Cerebellar cortex (tissue), 1 donor: ENCODE results near the gene RPS6KA5.
"Not testable (repeated sequence)": the region's sequence is repeated elsewhere in the genome, so short reads cannot be mapped to it uniquely, and the experiment has no call there.

Experiments used
- DNase-seq: peaks from one replicate; pipeline ENCODE4 v3.0.0-alpha.2; 2015; ENCODE audit warnings: low spot score

The RPS6KA5 gene

DNA sequence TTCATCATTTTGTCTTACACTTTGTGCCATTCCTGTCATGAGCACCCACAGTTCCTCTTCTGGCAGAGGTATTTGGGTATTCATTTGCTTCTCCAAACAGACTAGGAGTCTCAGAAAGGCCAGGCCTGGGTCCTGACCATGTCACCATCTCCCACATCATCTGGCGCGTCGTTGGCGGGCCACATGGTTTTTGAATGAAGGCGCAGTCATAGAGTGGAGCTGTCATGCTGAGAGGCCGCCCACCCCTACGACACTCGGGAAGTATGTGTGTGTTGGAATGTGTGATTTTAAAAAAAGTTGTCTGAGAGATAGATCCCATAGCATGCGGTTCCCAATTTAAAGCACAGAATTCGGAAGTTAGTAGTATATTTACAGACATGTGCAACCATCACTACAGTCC lies 228.6 kb downstream of the RPS6KA5 start:
- no peak for DNase-seq

DNA sequence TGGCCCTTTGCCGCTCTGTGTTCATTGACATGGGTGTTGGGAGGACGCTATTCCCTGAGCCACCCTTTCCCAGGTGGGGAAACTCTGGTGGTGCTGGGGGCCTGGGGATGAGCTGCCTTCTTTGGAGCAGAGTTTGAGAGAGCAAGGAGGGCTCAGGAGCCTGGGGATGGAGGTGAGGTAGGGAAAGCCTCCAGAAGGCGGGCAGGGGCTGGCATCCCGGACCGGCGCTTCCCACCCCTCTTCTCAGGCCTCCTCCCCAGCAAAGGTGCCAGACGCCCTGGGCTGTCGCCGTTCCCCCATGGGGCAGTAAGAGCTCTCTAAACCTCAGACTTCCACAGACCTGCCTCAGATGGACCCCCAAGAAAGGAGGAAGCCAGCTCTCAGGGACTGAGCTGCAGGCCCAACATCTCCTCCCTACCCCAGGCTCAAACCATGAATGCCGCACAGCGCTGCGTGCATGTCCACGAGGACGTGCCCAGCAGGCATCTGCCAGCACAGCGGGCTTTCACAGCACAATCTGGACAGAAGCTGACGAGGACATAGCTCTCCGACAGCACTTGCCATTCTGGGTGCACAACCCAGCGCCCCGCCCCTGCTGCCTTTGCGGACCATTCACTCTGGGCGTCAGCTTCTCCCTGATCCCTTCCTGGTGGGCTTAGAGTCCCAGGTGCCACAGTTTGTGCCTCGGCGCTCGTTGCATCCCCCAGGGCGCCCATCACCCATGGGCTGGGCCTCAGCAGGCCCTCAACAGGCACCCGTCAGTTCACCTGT lies 229.3 kb downstream of the RPS6KA5 start:
- no peak for DNase-seq

DNA sequence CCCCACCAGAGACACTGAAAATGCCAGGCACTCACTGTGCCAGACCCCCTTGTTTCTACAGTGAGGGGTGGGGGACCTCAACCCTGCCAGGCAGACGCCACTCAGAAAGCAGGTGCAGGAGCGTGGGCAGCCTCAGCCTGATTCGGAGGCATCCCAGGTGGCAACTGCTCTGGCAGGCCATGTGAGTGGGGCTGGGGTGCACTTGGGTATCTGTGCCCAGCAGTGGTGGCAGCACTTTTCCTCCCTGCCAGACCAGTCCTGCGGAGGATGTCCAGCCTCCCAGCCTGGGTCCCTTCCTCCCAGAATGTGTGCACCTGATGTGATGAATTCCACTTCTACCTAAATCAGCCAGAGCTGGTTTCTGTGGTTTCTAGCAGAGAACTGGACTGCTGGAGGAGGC lies 230.8 kb downstream of the RPS6KA5 start:
- no peak for DNase-seq

DNA sequence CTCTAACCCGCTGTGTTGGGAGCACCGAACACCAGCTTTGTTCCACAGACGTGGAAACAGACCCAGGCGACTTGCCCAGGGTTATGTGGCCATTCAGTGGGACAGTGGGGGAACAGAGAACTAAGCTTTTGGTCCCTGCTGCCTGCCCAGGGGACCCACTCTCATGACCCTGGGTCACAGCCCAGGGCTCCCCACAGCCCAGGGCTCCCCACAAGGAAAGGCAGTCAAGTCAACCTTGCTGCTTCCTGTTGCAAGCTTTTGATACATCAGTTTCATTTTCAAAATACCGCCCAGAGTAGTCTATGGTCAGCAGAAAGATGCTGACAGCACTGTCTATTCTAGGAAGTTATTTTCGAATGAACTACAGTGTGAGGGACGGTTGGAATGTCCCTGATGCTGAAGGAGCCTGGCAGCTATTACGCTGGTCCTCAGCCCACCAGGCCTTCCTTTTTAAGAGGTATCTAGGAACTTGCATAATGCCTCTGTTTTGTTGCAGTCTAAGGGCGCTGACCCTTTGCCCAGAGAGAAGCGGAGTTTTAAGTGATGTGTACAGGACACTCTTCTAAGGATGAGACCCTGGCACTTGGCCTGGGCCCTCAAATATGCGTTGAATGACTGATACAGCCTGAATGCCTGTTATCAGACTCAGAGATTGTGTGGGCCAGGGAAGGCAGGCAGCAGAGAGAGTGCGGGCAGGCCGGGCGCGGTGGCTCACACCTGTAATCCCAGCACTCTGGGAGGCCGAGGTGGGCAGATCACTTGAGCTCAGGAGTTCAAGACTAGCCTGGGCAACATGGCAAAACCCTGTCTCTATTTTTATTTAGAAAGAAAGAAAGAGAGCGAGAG lies 231.6 kb downstream of the RPS6KA5 start:
- no peak for DNase-seq

DNA sequence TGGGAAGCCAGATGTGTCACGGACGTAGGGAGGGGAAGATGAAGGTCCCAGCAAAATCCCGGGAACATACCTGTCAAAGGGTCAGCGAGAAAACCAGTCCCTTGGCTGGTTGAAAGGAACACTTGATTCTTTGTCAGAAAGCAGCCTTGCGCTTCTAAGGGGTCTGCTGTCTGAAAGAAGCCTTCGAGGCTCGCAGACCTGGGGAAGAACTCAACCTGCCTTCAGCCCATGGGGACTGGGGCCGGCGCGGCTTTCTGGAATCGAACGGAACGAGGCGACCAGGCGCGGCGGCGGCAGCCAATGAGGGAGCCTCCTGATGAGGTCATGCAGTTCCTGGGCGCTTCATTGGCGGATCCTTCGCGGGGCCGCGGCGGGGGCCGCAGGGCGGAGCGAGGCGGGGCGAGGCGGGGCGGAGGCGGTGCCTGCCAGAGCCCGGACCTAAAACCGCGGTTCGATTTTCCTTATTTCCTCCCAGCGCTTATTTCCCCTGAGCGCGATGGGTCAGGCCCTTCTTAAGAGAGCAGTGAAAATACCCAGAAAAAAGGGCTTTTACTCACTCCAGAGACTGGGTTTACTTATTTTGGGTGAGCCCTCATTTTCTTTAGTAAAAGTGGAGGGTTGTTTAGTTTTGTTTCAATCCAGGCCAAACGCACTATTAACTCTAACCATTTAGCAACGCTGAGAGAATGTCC lies 232.4 kb downstream of the RPS6KA5 start:
- peak; percentile 95 for DNase-seq

DNA sequence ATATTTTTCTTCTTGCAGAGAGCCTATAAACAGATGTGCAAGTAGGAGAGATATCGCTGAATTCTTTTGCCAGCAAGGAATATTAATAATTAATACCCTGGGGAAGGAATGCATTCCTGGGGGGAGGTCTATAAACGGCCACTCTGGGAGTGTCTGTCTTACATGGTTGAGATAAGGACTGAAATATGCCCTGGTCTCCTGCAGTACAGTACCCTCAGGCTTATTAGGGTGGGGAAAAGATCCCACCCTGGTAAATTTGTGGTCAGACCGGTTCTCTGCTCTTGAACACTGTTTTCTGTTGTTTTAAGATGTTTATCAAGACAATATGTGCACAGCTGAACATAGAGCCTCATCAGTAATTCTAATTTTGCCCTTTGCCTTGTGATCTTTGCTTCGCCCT lies 236.9 kb downstream of the RPS6KA5 start:
- DNase-seq: not testable (repeated sequence)

DNA sequence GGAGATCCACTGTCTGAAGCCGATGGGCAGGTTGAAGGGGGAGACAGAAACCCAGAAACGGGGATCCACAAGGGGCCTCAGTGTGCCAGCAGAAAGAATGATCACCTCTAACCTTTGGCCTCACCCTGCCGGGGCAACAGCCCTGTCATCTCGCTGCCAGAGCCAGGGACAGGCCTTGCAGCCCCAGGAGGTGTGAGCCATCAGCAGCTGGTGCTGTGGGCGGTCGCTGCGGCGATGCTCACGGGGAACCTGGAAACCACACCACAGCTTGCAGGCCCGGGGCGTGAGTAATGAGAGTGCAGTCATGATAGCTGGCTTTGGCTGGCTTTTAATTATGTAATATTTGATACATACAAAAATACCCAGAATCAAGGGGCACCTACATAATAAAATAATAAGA lies 239.5 kb downstream of the RPS6KA5 start:
- no peak for DNase-seq

DNA sequence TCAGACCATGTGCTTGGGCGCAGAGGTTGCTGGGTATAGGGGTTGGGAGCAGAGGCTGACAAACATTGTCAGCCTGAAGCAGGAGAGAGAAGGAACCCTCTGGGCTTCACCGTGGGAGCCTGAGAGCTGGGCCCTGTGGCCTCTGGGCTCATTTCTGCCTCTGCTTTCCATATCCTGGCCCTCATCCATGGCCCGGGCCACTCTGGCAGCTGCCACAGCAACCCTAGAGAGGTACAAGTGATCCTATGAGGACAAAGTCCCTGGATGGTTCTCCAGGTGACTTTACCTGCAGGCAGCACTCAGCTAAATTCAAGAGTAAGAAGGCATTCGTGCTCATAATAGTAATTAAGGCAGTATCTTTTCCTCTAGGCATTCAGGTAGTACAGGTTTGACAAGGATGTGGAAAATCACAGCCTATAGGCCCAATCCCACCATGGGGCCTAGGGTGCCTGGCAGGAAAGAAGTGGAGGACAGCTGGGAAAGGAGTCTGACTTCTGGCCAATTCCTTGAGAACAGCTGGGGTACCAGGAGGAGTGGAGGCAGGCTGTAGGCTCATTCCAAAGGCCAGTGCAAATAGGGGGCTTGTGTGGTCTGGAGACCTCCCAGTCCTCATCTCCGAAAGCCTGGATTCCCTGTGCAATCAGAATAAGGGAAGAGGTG lies 240.6 kb downstream of the RPS6KA5 start:
- no peak for DNase-seq

DNA sequence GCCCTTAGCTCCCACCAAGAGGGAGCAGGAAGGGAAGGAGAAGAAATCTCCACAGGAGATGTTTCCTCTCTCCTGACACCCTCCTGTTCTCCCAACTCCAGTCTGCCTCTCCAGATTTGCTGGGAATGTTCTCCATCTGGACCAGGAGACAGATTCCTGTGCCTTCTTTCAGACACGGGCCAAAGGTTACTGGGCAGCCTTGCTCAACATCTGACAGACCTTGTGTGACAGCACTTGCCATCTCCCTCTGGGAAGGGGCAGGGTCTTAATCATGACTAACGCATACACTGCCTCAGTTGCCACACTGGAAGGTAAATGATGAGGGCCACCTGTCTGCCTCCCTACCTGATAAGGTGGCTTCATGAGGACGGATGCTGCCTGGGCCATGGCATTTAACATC lies 241.7 kb downstream of the RPS6KA5 start:
- no peak for DNase-seq

DNA sequence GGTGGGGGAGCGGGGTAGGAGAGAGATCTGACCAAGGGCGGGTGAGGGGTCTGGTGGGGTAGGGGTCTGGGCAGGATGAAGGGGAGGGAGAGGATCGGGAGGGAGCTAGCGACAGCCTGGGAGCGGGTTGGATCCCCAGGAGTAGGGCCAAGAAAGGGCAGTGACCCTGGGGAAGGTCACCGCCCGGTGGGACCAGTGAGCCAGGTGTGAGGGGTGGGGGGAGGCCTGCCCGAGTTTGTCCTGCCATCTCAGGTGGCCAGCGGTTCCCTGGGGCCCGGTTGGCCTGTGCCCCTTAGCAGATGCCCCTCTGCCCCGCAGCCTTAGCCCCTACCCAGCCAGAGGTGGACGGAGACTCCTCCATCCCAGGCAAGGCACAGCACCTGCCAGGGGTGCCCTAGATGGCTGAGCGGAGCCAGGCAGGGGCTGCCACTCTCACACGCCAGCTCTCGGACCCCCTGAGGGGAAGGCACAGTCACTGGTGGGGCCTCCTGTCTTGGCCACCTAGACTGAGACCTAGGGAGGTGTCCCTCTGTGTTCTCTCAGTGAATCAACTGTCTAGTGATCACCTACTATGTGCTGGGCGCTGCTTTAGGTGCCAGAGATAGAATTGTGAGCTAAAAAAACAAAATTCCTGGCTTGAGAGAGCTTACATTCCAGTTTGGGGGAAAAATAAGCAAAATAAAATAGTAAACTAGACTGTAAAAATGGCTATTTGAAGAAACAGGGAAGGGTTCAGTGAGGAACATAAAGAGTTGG lies 243.6 kb downstream of the RPS6KA5 start:
- DNase-seq: no peak

DNA sequence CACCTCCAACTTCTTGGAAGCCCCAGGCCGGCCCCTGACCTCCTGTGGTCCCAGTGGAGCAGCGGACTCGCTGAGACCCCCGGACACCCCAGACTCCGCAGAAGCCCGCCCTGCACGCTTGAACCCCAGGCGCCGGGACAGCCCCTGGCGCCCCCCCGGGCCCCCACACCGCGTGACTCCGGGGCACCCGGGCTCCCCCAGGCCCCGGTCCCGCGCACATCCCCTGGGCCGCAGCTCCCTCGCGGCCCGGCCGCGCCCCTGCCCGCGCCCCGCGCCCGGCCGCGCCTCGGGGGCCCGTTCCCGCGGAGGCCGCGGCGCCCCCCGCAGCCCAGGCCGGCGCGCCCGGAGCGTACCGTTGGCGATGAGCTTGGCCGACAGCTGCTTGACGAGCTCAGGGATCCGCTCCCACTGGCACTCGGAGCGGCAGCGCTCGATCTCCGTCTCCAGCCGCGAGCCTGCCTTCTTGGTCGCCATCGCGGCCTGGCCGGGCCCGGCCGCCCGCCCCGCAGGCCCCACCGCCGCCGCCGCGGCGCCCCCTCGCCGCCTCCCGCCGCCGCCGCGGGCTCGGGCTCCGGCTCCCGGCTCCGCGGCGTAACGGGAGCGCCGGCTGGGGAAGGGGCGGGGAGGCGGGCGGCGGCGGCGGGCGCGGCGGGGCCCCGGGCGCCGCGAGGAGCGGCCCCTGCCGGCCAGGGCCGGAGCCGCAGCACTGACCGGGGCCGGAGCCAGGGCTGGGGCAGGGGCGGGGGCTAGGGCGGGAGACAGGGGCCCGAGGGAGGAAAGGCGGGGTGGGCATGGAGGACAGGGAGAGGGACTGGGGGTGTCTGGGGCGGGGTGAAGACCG lies 244.4 kb downstream of the RPS6KA5 start, which contains the start of gene TTC7B:
TSS of gene TTC7B (minus strand) at position 609 of the 841 bp plus-strand sequence. CDS start at position 474, 135 bp downstream.
- no peak for DNase-seq

DNA sequence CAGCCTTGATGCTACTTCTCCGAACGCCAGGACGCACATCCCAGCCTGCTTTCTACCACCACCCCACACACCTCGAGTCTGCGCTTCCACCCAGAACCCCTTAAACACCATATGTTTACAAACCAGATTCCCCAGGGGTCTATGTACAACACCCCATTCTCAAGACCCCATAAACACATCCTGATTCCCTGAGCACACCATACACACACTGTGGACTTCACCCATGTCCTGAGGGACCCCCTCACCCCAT lies 244.9 kb downstream of the RPS6KA5 start:
- no peak for DNase-seq

DNA sequence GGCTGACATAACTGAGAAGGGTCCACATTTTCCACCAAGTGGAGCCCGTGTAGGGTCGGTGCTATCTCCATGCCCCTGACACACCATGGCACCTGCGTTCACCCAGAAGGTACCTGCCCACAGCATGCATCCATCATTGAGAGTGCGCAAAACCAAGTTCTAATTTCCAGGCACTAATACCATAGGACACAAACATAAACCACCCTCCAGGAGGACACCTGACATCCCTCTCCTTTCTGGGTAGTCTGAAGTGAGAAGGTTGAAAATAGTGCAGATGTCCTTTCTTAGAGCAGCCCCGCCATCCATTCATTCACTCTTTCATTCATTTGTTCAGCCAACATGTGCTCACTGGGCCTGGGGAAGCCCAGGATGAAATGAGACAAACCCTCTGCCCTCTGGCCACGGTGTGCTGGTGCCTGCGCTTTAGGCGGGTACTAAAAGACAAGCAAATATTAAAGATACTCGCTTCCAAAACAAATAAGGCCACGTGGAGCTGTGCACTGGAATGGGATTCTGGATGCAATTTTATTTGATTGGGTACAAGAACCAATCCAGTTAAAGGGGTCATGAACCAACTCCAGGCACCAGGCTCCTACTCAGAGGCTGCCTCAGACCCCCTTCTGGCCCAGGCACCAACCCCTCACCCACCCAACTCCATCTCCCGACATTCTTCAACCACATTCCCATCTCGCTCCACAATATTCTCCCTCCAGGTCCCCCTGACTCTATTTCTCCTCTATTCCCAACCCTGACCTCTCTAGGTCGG lies 245.5 kb downstream of the RPS6KA5 start:
- no peak for DNase-seq

DNA sequence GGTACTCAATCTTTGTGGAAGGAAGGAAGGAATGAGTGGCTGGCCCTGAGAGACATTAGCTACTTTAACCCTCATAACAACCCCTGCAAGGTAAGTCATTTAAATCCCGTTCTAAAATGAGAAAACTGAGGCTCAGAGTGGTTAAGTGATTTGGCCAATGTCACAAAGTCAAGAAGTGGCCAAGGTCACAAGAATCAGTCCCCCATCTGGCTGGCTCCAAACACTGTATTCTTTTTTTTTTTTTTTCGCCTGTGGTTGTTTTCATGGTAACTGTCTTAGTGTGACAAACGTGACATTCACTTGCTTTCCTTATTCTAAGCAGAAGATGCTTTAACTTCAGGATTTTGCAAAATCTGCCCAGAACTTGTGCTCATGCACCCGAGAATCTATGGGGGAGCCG lies 247.0 kb downstream of the RPS6KA5 start:
- no peak for DNase-seq

DNA sequence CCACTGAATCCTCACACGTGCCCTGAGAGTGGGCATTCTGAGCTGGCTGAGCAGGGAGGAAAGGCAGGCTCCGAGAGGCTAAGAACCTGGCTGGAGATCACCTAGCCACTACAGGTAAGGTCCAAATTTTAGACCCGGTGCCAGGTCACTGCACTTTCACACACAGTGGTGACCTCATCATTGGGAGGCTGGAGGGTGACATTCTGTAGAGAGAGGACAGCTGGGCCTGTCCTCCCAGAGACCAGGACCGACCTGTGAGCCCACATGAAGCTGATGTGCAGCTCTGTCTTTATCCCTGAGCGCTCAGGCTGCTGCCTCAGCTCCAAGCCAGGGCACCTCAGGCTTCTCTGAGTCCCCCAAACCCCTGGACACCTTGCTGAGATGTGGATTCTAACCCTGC lies 248.3 kb downstream of the RPS6KA5 start:
- no peak for DNase-seq

DNA sequence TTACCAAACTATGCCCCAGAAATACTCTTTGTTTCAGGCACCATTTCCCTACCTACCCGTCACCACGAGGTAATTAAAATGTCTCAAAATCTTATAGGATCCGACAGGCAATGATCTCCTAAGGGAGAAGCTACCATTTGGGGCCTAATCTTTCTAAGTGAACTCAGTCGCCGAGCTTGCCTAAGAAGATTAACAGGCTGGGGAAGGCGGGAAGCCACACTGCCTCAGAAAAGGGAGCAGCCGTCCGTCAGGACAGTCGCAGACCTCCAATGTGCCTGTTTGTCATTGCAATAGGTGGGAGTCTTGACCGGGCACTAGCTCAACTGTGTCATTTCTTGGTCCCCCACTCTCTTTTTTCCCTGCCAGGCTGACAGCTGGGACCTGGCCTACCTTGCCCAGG lies 248.8 kb downstream of the RPS6KA5 start:
- DNase-seq: no peak

DNA sequence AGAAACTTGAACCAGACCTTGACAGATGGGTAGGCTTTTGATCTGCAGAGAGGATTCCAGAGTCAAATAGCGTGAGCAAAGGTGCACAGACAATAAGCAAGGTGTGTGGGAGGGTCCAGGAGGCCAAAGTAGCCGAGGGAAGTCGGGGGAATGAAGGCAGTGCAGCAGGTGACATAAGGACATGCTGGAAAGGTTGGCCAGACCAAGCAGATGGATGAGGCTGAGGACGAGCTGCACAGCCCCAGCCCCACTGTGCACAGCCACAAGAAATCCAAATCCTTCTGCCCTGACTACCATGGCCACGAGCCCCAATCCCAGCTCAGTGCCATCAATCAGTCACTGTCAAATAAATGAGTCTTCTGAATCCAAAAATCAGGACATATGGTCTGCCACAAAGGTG lies 249.6 kb downstream of the RPS6KA5 start:
- peak; percentile 69 for DNase-seq

DNA sequence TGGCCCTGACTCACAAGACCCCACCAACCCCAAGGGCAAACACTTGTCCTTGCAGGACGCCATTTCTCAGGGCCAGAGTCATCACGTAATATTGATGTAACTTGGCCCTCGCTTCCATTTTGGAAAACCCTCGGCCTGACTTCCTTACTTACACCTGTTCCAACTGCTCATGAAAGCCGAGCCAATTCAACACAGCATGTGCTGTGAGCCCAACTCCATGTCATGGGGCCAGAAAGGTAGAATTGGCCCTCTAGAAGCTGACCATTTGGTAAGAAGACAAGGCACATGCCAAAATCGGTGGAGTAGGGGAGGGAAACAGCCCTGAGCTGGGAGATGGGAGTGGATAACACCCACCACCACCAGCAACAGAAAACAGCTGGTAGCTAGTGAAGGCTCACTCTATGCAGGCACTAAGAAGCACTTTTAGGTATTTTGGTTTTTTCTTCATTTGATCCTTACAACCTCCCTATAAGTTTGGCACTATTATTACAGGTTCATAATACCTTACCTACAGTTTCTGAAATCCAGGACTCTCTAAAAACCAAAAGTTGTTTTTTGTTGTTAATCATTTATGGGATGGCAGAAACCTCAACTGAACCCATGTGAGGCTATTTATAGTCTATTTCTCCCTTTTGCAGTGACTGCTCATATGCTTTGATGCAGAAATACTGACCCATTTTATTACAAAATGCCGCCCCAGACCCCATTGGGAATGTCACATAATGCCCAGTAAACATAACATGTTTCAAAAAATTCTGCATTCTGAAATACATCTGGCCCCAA lies 250.7 kb downstream of the RPS6KA5 start:
- DNase-seq: peak; percentile 83
